Measurements from ENCODE around the gene PDZD2.
"Not testable (repeated sequence)": the region's sequence is repeated elsewhere in the genome, so short reads cannot be mapped to it uniquely, and the experiment has no call there.

PDZD2 gene

GRCh38 chr5:32072054-32072453, 433.1 kb downstream of the PDZD2 start:
- no peak for DNase-seq (ENCODE audit: low spot score)
- TF ChIP-seq, protein P1, sequence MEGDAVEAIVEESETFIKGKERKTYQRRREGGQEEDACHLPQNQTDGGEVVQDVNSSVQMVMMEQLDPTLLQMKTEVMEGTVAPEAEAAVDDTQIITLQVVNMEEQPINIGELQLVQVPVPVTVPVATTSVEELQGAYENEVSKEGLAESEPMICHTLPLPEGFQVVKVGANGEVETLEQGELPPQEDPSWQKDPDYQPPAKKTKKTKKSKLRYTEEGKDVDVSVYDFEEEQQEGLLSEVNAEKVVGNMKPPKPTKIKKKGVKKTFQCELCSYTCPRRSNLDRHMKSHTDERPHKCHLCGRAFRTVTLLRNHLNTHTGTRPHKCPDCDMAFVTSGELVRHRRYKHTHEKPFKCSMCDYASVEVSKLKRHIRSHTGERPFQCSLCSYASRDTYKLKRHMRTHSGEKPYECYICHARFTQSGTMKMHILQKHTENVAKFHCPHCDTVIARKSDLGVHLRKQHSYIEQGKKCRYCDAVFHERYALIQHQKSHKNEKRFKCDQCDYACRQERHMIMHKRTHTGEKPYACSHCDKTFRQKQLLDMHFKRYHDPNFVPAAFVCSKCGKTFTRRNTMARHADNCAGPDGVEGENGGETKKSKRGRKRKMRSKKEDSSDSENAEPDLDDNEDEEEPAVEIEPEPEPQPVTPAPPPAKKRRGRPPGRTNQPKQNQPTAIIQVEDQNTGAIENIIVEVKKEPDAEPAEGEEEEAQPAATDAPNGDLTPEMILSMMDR (IDR thresholded peaks at IDR 0.05; ENCODE audit: extremely low read depth, missing control alignments): no peak

- TF ChIP-seq, protein P1 (IDR thresholded peaks at IDR 0.05; ENCODE audit: extremely low read depth, missing control alignments): no peak
- no peak for DNase-seq (ENCODE audit: low spot score)
Measured at GRCh38 chr5:32074401-32074800, 435.5 kb downstream of the PDZD2 start.

DNA sequence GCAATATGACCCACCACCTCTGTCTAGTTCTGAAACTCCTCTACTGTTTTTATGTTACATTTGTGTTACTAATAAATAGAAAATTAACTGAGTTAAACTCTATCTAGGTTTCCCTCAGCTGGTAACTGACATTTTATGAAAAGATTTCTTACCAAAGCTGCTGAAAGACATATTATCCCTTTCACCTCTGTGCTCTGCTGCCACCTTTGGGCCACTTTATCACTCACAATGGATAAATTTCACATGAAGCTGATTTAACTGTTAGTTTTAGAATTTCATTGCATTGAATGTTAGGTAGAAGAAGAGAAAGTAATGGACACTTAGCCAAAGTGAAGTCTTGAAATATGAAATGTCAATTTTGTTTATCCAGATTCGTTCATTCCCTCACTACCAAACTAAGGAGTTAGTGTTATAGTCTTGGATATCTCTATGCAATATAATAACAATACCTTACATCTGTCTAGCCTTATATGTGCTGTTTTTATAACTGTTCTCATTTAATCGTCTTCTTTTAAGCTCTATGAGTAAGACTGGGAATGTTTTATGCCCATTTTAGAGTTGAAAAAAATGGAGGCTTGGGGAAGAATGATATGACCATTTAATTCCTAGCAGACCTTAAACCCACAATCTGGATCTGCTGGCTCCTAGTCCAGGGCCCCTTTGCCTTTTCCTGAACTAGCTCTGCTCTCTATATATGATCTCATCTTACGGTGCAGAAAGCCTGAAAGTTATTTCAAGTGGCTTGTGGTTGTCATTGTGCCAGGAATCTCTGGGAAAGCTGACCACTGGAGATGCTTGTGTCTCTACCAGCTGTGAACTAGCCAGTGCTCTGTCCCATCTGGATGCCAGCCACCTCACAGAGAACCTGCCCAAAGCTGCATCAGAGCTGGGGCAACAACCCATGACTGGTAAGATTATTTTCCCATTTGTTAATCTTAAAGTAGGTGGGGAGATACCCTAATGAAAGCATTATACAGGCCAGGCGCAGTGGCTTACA, 438.1 kb downstream of the PDZD2 start:
- TF ChIP-seq, protein P1 (IDR thresholded peaks at IDR 0.05; ENCODE audit: extremely low read depth, missing control alignments): peak; percentile 64
- DNase-seq (ENCODE audit: low spot score): peak; percentile 51

DNA sequence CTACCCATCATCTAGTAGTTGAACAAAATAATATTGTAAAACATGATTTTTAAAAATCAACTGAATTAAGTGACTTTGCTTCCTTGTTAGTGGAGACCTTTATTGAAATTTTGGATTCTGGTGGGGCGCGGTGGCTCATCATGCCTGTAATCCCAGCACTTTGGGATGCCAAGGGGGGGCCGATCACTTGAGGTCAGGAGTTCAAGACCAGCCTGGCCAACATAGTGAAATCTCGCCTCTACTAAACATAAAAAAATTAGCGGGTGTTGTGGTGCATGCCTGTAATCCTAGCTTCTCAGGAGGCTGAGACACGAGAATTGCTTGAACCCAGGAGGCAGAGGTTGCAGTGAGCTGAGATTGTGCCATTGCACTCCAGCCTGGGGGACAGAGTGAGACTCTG, 439.9 kb downstream of the PDZD2 start:
- DNase-seq (ENCODE audit: low spot score): not testable (repeated sequence)

DNA sequence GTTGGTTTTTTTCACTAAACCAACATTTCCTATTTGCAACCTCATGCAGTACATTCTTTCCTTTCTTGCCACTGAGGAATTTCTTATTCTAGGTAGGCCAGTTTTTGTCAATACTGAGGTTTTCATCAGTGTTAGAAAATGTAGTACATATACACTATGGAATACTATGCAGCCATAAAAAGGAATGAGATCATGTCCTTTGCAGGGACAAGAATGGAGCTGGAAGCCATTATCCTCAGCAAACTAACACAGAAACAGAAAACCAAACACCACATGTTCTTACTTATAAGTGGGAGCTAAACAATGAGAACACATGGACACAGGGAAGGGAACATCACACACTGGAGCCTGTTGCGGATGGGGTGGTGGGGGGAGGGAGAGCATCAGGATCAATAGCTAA, 441.6 kb downstream of the PDZD2 start:
- DNase-seq (ENCODE audit: low spot score): not testable (repeated sequence)

GRCh38 chr5:32082701-32083100, 443.8 kb downstream of the PDZD2 start:
- DNase-seq (ENCODE audit: low spot score): no peak
- TF ChIP-seq, protein P1 (IDR thresholded peaks at IDR 0.05; ENCODE audit: extremely low read depth, missing control alignments): no peak

- DNase-seq (ENCODE audit: low spot score): no peak
- TF ChIP-seq, protein P1 (IDR thresholded peaks at IDR 0.05; ENCODE audit: extremely low read depth, missing control alignments): no peak
Measured at GRCh38 chr5:32083981-32084430, 445.1 kb downstream of the PDZD2 start.

DNA sequence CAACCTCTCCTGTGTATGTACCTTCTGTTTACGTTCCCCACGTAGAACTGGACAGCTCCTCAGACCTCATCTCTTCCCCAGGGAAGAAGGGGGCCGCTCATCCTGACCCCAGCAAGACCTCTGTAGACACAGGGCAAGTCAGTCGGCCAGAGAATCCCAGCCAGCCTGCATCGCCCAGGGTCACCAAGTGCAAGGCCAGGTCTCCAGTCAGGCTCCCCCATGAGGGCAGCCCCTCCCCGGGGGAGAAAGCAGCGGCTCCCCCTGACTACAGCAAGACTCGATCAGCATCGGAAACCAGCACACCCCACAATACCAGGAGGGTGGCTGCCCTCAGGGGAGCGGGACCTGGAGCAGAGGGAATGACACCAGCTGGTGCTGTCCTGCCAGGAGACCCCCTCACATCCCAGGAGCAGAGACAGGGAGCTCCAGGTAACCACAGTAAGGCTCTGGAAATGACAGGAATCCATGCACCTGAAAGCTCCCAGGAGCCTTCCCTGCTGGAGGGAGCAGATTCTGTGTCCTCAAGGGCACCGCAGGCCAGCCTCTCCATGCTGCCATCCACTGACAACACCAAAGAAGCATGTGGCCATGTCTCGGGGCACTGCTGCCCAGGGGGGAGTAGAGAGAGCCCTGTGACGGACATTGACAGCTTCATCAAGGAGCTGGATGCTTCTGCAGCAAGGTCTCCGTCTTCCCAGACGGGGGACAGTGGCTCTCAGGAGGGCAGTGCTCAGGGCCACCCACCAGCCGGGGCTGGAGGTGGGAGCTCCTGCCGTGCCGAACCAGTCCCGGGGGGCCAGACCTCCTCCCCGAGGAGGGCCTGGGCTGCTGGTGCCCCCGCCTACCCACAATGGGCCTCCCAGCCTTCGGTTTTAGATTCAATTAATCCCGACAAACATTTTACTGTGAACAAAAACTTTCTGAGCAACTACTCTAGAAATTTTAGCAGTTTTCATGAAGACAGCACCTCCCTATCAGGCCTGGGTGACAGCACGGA, 448.5 kb downstream of the PDZD2 start:
- DNase-seq (ENCODE audit: low spot score): no peak
- TF ChIP-seq, protein P1 (IDR thresholded peaks at IDR 0.05; ENCODE audit: extremely low read depth, missing control alignments): no peak
